ENCODE measurements around the gene CDH1. TPM values are rescaled to one million over a fixed set of nuclear protein-coding genes. Genes with fewer than 3 reads are reported as not detected.

CDH1 gene
- total RNA-seq, 2 experiments from 2014 or later = 0.31 to 0.49 TPM

DNA sequence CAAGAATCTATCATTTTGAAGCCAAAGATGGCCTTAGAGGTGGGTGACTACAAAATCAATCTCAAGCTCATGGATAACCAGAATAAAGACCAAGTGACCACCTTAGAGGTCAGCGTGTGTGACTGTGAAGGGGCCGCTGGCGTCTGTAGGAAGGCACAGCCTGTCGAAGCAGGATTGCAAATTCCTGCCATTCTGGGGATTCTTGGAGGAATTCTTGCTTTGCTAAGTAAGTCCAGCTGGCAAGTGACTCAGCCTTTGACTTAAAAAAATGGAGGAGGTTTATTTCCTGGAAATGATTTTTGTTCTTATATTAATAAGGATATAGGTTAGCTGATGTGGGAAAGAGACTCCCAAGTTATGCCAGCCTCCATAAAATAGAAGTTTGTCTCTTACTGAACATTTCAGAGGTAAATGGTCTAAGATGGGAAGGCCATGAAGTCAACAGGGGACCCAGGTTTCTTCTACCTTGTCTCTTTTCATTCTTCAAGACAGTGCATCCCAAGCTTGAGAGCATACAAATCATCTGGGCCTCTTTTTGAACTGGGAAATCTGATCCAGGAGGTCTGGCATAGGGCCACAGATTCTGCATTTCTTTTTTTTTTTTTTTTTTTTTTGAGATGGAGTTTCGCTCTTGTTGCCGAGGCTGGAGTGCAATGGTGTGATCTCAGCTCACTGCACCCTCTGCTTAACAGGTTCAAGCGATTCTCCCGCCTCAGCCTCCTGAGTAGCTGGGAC is 86.5 kb downstream of the CDH1 start:
- no peaks in the 10 kb centered on the region for H3K36me3 Mint-ChIP-seq (ENCODE audit: low read depth)
- H3K4me1 ChIP-seq (ENCODE audit: insufficient read depth, low read length) = no peaks in the 10 kb centered on the region
- no peaks in the 10 kb centered on the region for H3K27me3 ChIP-seq (ENCODE audit: control insufficient read depth in 1 of 2, insufficient read depth in 2 of 2, low read length in 2 of 2)
- H3K9me3 ChIP-seq (ENCODE audit: control insufficient read depth in 1 of 2, insufficient read depth in 1 of 2, low read length in 2 of 2) = no peaks in the 10 kb centered on the region
- DNase-seq (no peak), ATAC-seq (ENCODE audit: poor library complexity) (no peak)
- TF ChIP-seq, protein P1, sequence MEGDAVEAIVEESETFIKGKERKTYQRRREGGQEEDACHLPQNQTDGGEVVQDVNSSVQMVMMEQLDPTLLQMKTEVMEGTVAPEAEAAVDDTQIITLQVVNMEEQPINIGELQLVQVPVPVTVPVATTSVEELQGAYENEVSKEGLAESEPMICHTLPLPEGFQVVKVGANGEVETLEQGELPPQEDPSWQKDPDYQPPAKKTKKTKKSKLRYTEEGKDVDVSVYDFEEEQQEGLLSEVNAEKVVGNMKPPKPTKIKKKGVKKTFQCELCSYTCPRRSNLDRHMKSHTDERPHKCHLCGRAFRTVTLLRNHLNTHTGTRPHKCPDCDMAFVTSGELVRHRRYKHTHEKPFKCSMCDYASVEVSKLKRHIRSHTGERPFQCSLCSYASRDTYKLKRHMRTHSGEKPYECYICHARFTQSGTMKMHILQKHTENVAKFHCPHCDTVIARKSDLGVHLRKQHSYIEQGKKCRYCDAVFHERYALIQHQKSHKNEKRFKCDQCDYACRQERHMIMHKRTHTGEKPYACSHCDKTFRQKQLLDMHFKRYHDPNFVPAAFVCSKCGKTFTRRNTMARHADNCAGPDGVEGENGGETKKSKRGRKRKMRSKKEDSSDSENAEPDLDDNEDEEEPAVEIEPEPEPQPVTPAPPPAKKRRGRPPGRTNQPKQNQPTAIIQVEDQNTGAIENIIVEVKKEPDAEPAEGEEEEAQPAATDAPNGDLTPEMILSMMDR (IDR thresholded peaks at IDR 0.05) = no peak
- no peaks in the 10 kb centered on the region for H3K36me3 ChIP-seq (ENCODE audit: insufficient read depth, low read length)
- intact Hi-C loops (cut with DNase I, micrococcal nuclease) = no loop called here
- no peak overlapping the region for H3K27ac ChIP-seq (ENCODE audit: low read depth in 1 of 2, low read length in 2 of 2)
- H3K27ac Mint-ChIP-seq = no peak overlapping the region
- H3K4me3 Mint-ChIP-seq = no peak overlapping the region
- ChIA-PET POLR2A (no interaction called here), CTCF (interaction anchor here (1.6 kb wide), 1 partner anchor 24 kb away, joined by 3 read pairs; no protein-coding TSS in a partner anchor)
- no peak overlapping the region for H3K4me3 ChIP-seq (ENCODE audit: low read length)
- H3K4me1 Mint-ChIP-seq (ENCODE audit: low read depth) = no peaks in the 10 kb centered on the region
- H3K9me3 Mint-ChIP-seq = peaks cover 2% of the 10 kb centered on the region
- H3K27me3 Mint-ChIP-seq = no peaks in the 10 kb centered on the region

DNA sequence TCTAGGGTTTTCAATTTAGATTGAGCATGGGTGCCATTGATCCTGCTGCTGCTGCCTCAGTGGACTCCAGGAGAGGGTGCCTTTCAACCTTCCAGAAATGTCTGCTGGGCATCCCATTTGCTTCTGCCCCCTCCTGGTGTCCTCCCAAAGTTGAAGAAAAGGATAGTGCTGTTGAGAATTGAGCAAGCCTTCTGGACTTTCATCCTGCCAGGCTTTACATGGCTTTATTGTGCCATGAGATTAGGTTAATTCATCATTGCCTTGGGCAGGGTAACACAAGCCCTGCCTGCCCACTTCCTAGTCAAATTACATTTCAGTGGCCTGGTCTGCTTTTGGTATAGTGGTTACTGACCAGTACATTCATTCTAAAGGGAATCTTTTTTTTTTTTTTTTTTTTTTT is 88.3 kb downstream of the CDH1 start:
- H3K36me3 ChIP-seq (ENCODE audit: insufficient read depth, low read length) = no peaks in the 10 kb centered on the region
- no peak for DNase-seq
- TF ChIP-seq, protein P1 (IDR thresholded peaks at IDR 0.05) = no peak
- ChIA-PET POLR2A (no interaction called here), CTCF (no interaction called here)
- Mint-ChIP-seq H3K9me3 (peaks cover 2% of the 10 kb centered on the region), H3K27ac (no peak overlapping the region), H3K4me3 (no peak overlapping the region), H3K36me3 (ENCODE audit: low read depth) (no peaks in the 10 kb centered on the region), H3K27me3 (no peaks in the 10 kb centered on the region), H3K4me1 (ENCODE audit: low read depth) (no peaks in the 10 kb centered on the region)
- H3K27me3 ChIP-seq (ENCODE audit: control insufficient read depth in 1 of 2, insufficient read depth in 2 of 2, low read length in 2 of 2) = no peaks in the 10 kb centered on the region
- H3K27ac ChIP-seq (ENCODE audit: low read depth in 1 of 2, low read length in 2 of 2) = no peak overlapping the region
- no peak overlapping the region for H3K4me3 ChIP-seq (ENCODE audit: low read length)
- no peak for ATAC-seq (ENCODE audit: poor library complexity)
- H3K4me1 ChIP-seq (ENCODE audit: insufficient read depth, low read length) = no peaks in the 10 kb centered on the region
- intact Hi-C loops (cut with DNase I, micrococcal nuclease) = no loop called here
- no peaks in the 10 kb centered on the region for H3K9me3 ChIP-seq (ENCODE audit: control insufficient read depth in 1 of 2, insufficient read depth in 1 of 2, low read length in 2 of 2)

DNA sequence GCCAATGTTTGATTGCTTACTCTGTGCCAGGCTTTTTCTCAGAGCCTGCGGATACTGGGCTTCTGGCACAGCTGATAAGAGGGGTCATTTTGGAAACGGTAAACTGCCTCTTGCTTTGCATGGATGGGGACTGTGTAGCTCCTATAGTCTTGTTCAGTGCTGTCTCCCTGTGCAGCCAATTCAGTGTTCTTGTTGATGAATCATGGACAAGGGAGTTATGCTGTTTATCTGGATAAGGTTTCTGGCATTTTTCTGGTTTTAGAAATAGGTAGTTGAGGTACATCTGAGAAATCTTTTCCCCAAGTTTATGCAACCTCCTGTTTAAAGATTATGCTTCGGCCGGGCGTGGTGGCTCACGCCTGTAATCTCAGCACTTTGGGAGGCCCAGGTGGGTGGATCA is 89.6 kb downstream of the CDH1 start:
- H3K36me3 ChIP-seq (ENCODE audit: insufficient read depth, low read length) = no peaks in the 10 kb centered on the region
- no peaks in the 10 kb centered on the region for H3K27me3 ChIP-seq (ENCODE audit: control insufficient read depth in 1 of 2, insufficient read depth in 2 of 2, low read length in 2 of 2)
- Mint-ChIP-seq H3K4me3 (no peak overlapping the region), H3K9me3 (peaks cover 2% of the 10 kb centered on the region), H3K4me1 (ENCODE audit: low read depth) (no peaks in the 10 kb centered on the region), H3K36me3 (ENCODE audit: low read depth) (no peaks in the 10 kb centered on the region), H3K27me3 (no peaks in the 10 kb centered on the region), H3K27ac (no peak overlapping the region)
- no peaks in the 10 kb centered on the region for H3K4me1 ChIP-seq (ENCODE audit: insufficient read depth, low read length)
- TF ChIP-seq, protein P1 (IDR thresholded peaks at IDR 0.05) = no peak
- H3K4me3 ChIP-seq (ENCODE audit: low read length) = no peak overlapping the region
- ATAC-seq (ENCODE audit: poor library complexity) (no peak), DNase-seq (no peak)
- no peak overlapping the region for H3K27ac ChIP-seq (ENCODE audit: low read depth in 1 of 2, low read length in 2 of 2)
- CTCF ChIA-PET = no interaction called here
- no peaks in the 10 kb centered on the region for H3K9me3 ChIP-seq (ENCODE audit: control insufficient read depth in 1 of 2, insufficient read depth in 1 of 2, low read length in 2 of 2)
- POLR2A ChIA-PET = no interaction called here
- intact Hi-C loops (cut with DNase I, micrococcal nuclease) = no loop called here
